Measurements from ENCODE around the gene LMO4. TPM values are rescaled to one million over a fixed set of nuclear protein-coding genes. Genes with fewer than 3 reads are reported as not detected.

LMO4 gene
- total and polyA plus RNA-seq, 12 donors: 19.8 to 60.5 (median 27.7) TPM

DNA sequence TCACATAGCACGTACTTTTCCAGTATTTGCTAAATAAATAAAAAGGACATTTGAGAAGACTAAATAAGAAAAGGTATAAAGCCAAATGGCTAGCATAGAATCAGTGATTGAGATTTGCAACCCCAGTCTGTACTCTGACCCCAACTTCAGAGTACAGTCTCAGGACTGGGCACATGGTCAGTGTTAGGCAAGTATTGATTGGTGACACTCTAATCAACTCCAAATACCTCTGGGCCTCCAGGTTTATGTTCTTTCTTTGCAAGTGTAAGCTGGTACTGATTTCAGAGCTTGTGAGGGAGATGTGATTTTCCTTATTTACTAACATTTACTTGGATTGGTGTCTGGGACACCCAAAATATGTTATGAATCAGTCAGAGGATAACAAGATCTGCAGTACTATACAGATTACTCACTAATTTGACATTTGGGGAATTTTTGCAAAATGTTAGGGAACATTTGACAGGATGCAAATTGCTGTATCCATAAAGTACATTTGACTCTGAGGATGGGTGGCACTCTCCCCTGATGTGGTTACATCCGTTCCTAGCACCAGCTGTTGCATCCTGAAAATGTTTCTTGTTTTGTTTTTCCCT lies 34.2 kb downstream of the LMO4 start:
- no peak overlapping the region for H3K27ac ChIP-seq
- peaks cover 0 to 10% (median 6%) of the 10 kb centered on the region in 9 donors for H3K4me1 ChIP-seq
- H3K27me3 ChIP-seq: no peaks in the 10 kb centered on the region
- H3K9me3 ChIP-seq: peaks cover 0 to 12% (median 0%) of the 10 kb centered on the region in 11 donors
- TF ChIP-seq CTCF (IDR thresholded peaks at IDR 0.05): no peak
- H3K36me3 ChIP-seq: peaks cover 0 to 5% (median 0%) of the 10 kb centered on the region in 9 donors
- no peak overlapping the region for H3K4me3 ChIP-seq
- WGBS, 2 donors: 88 to 93% methylated on average over 2 of the region's 2 CpGs
- DNase-seq (no peak), ATAC-seq (no peak)
- intact Hi-C loops (cut with DNase I): no loop called here

DNA sequence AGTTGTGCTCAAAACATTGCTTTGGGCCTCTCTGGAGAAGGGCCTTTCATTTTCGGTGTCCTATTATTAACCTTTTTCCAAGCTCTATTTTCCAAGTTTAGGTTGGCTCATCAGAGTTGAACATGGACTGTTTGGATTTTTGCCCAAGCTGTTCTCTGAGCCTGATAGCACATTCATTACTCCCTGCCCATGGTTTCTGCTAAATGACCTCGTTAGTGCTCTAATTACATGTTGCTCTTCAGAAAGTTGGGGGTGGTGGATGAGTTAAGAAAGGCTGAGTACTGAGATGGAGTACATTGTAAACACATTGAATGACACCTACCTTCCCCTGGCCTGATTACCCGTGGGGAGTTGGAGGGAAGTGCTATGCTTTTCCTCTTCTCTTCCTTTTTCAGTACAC lies 38.9 kb downstream of the LMO4 start:
- TF ChIP-seq CTCF (IDR thresholded peaks at IDR 0.05): no peak
- H3K4me1 ChIP-seq: peaks cover 0 to 26% (median 12%) of the 10 kb centered on the region in 9 donors
- peaks cover 0 to 12% (median 0%) of the 10 kb centered on the region in 11 donors for H3K9me3 ChIP-seq
- H3K36me3 ChIP-seq: no peaks in the 10 kb centered on the region
- no peaks in the 10 kb centered on the region for H3K27me3 ChIP-seq
- DNase-seq (no peak), ATAC-seq (peak in 5 of 8 donors; percentile 34 to 88 (median 62))
- intact Hi-C loops (cut with DNase I): no loop called here
- WGBS, 2 donors: 22 to 29% methylated on average over 3 of the region's 3 CpGs
- H3K27ac ChIP-seq: no peak overlapping the region
- no peak overlapping the region for H3K4me3 ChIP-seq

DNA sequence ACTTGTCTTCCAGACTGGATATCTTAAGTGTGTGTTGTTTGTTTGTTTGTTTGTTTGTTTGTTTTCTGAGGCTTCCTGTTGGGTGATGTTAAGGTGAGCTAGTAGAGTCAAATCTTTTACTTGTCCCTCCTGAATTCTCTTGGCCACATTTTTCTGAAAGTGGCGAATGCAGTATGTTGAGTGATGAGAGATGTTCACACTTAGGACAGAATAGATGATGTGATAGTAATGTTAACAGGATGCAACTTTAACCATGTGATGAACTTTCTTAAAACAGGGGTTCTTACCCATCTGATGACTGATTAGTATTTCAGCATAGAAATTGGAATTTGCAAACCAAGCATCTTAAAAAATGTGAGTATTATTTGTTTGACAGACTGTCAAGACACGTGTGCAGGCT lies 40.2 kb downstream of the LMO4 start:
- Histone ChIP-seq H3K36me3 (no peaks in the 10 kb centered on the region), H3K9me3 (peaks cover 0 to 12% (median 0%) of the 10 kb centered on the region in 11 donors), H3K27me3 (no peaks in the 10 kb centered on the region), H3K4me1 (peaks cover 0 to 26% (median 12%) of the 10 kb centered on the region in 9 donors), H3K27ac (no peak overlapping the region), H3K4me3 (no peak overlapping the region)
- intact Hi-C loops (cut with DNase I): no loop called here
- ATAC-seq (no peak), DNase-seq (no peak)
- TF ChIP-seq CTCF (IDR thresholded peaks at IDR 0.05): no peak
- 70 to 80% methylated on average over 2 of the region's 2 CpGs for WGBS, 2 donors

- intact Hi-C loops (cut with DNase I): no loop called here
- no peaks in the 10 kb centered on the region for H3K36me3 ChIP-seq
- WGBS, 2 donors: 55 to 59% methylated on average over 3 of the region's 3 CpGs
- H3K27me3 ChIP-seq: no peaks in the 10 kb centered on the region
- no peak for TF ChIP-seq CTCF (IDR thresholded peaks at IDR 0.05)
- DNase-seq (no peak), ATAC-seq (peak in 5 of 8 donors; percentile 50 to 84 (median 56))
- peaks cover 0 to 26% (median 12%) of the 10 kb centered on the region in 9 donors for H3K4me1 ChIP-seq
- H3K9me3 ChIP-seq: peaks cover 0 to 12% (median 0%) of the 10 kb centered on the region in 11 donors
- H3K4me3 ChIP-seq: no peak overlapping the region
- no peak overlapping the region for H3K27ac ChIP-seq
Observed at GRCh38 chr1:87369736-87370478, 41.2 kb downstream of the LMO4 start.
